GM18867 (cell line): ENCODE measurements around the gene CCDC85A.
A peak's percentile ranks its signal among the peaks of the same experiment; 100 is the strongest.

Experiments used
- ATAC-seq: cut with Tn5 transposase; IDR thresholded peaks from one replicate; pipeline ENCODE4 v1.9.1; 2021; ENCODE audit warnings: mild to moderate bottlenecking, moderate library complexity; ENCODE audit not compliant: unreplicated experiment

CCDC85A gene

DNA sequence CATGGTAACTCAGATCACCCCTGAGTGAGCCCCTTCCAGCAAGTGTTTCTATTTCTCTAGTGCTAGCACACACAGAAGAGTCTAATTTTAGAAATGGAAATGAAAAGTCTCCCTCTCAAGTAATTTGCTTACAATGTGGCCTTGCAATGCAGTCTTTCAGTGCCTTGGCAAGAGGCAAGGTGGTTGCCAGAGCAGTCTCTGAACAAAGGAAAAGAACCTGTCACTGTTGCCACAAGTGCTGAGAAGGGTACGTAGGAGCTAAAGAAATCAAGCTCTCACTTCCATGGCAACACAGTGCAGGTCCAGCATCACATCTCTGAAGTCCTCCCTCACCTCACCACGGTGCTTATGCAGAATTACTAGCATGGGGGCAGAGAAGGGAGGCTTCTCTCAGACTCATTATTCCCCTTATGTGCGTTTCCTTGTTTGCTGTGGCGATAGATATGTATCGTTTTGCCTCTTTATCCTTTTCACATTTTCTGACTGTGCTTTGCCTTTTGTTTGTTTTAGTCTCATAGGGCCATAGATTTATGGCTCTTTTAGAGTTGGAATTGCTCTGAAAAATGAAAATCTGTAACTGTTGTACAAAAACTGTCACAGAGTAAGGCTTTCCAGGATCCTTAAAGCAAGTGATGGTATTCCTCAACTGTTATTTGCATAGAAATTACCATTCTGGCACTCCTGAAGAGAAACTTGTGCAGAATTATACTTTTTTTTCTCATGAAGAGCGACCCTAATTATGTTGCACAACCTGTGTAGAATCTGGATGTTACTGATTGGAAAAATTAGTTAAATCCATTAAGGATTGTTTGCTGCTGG lies 164.8 kb downstream of the CCDC85A start:
- ATAC-seq: peak; percentile 76

GRCh38 chr2:56357655-56358295 lies 174.0 kb downstream of the CCDC85A start:
- no peak for ATAC-seq

DNA sequence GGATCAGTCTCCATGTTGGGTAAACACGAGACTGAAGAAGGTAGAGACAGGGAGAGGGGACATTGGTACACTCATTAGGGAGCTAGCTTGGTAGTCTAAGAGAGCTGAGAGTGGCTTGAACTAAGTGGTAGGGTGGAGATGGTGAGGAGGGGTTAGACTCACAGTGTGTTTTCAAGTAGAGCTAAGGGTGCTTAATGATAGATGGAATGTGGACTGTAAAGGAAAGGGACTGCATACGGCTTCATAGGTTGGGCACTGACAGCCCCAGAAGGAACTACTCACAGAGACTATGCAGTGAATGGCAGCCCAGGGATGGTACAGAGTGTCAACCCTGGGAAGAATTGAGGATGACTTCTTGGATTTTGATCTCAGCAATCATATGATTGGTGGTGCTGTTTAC lies 178.1 kb downstream of the CCDC85A start:
- ATAC-seq: no peak

DNA sequence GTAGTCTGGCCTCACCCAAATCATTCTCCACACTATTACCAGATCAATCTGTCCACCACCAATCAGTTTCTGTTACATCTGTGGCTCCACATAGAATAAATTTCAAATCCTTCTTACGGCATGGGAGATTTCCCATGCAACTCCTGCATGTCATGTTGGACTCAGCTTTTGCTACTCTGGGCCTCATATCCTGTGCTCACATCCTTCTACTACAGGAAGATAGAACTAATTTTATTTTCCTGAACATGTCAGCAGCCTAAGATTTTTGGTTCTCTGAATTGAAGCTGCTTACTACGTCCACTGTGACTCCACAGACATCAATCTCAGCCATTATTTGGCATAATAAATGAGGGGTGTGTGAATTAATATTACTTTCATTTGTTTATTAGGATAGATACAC lies 181.1 kb downstream of the CCDC85A start:
- no peak for ATAC-seq

DNA sequence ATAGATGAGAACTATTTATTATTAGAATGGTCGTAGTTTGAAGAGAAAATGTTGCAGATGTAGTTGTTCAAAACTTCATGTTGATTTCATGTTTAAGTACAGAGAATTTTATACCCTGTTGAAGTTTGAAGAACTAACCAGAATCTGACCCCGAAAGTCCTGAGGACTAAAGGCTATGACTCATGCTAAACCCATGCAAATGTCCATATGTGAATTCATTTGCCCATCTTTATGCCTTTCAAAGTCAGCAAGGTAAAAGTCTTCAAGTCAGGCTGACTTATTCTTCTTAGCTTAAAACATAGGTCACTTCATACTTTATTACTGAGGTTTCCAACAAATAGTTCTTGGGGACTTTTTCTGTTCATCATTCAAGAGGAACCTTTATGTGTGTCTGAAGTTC lies 185.5 kb downstream of the CCDC85A start:
- ATAC-seq: no peak

GRCh38 chr2:56372071-56372656 lies 188.4 kb downstream of the CCDC85A start:
- ATAC-seq: no peak

DNA sequence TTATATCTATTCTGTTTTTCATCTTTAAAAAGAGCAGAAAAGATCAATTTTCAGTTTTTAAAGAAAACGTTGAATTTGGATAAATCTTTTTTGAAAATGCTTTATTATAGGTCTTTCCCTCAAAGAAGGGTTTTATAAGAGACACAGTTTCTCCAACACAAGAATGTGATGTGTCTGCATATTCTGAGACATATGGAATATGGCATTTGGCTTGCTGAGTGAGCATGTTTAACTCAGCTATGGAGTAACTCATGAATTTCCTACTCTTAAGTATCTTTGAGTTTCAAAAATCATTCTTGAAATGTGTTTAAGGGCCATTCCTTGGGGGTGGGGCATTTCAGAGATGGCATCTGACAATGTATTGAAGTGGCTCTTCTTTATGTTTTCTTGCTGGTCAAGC lies 191.5 kb downstream of the CCDC85A start:
- ATAC-seq: no peak

- no peak for ATAC-seq
Observed at GRCh38 chr2:56376699-56377665, 193.2 kb downstream of the CCDC85A start.

DNA sequence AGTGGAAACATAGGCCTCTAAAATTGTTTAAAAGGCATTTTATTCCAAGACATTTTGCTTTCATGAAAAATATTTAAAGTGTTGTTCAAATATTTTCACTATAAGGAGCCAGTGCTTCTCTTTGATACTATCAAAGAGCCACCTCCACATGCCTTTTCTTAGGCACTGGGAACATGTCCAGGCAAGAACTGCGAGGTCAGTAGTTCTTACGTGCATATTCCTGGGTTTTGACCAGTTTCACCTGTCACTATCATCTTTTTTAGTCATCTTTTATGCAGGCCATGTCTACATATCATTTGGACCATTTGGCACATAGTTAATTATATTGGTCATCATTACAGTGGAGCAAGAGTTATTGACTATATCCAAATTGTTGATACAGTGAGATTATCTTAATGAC lies 195.3 kb downstream of the CCDC85A start:
- ATAC-seq: no peak

- ATAC-seq: no peak
Observed at GRCh38 chr2:56380861-56381260, 197.1 kb downstream of the CCDC85A start.

- ATAC-seq: no peak
Observed at GRCh38 chr2:56382466-56382865, 198.7 kb downstream of the CCDC85A start.

DNA sequence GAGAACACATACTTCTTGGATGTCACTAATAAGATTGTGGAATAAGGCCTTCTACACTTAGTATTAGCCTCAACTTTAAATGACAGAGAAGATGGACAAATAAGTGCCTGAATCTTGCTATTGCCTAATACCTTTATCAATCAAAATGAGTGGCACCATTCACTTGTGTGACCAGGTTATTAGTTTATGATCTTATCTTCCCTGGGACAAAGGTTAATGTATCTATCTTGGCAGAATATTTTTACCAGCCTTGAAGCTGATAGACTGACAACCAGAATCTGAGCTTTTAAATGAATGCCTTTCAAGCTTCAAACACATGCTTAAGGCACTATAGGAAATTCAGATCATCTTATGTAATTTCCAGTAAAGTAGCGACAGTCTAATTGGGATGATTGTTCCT lies 202.9 kb downstream of the CCDC85A start:
- no peak for ATAC-seq

- ATAC-seq: no peak
Observed at GRCh38 chr2:56390644-56391043, 206.9 kb downstream of the CCDC85A start.

GRCh38 chr2:56410140-56410539 lies 226.3 kb downstream of the CCDC85A start:
- ATAC-seq: no peak

DNA sequence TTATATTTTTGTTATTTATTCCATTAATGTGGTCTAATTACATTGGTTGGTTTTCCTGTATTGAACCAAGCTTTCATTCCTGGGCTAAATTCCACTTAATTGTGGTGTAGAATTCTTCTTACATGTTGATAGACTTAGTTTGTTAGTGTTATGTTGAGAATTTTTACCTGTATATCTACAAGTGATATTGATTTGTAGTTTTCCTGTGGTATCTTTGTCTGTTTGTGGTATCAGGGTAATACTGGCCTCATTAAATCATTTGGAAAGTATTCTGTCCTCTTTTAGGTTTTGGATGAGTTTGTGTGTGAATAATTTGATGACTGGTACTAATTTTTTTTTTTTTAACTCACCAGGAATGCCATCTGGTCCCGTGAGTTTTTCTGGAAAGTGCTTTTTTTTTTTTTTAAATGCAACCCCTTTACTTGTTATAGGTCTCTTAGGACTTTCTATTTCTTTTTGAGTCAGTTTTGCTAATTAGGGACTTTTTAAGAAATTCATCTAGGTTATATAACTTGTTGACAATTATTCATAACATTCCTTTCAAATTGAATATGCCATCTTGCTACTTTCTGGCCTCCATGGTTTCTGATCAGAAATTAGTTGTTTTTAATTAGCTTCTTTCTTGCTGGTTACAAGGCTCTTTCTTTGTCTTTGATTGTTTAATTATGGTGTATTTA lies 232.8 kb downstream of the CCDC85A start:
- ATAC-seq: no peak
